ENCODE measurements around the gene CCDC152.
"Not testable (repeated sequence)": the region's sequence is repeated elsewhere in the genome, so short reads cannot be mapped to it uniquely, and the experiment has no call there.

GRCh38 chr5:42844408-42844807 is 87.8 kb downstream of the CCDC152 start:
- not testable (repeated sequence) for TF ChIP-seq TAF1 (CRISPR knock-in tag; IDR thresholded peaks at IDR 0.05); NFE2L2 (IDR thresholded peaks at IDR 0.05; ENCODE audit: low read length); TOE1 (CRISPR knock-in tag; IDR thresholded peaks at IDR 0.05); KMT2B (CRISPR knock-in tag; IDR thresholded peaks at IDR 0.05)

Measured in HepG2 (cell line).